Type B pancreatic cell (in vitro differentiated cells): ENCODE data around the gene APBA2. TPM values are rescaled to one million over a fixed set of nuclear protein-coding genes. Genes with fewer than 3 reads are reported as not detected.

ENCODE experiments used
- DNase-seq: peaks from one replicate; pipeline ENCODE4 v3.0.0; 2021; ENCODE audit warnings: mixed read lengths; ENCODE audit not compliant: unreplicated experiment; ENCODE audit errors: extremely low spot score
- H3K27ac Mint-ChIP-seq: 2 replicates; pipeline ENCODE4 v1.8.0; 2021; ENCODE audit warnings: mild to moderate bottlenecking, mixed read lengths
- H3K27me3 Mint-ChIP-seq: 2 replicates; pipeline ENCODE4 v1.8.0; 2021; ENCODE audit warnings: mixed read lengths
- H3K36me3 Mint-ChIP-seq: 2 replicates; pipeline ENCODE4 v1.8.0; 2021; ENCODE audit warnings: mixed read lengths
- H3K4me1 Mint-ChIP-seq: one replicate; pipeline ENCODE4 v1.8.0; 2021; ENCODE audit warnings: mixed read lengths; ENCODE audit not compliant: unreplicated experiment
- H3K4me3 Mint-ChIP-seq: 2 replicates; pipeline ENCODE4 v1.8.0; 2021; ENCODE audit warnings: mild to moderate bottlenecking, mixed read lengths
- H3K9me3 Mint-ChIP-seq: 2 replicates; pipeline ENCODE4 v1.8.0; 2021; ENCODE audit warnings: mixed read lengths
- total RNA-seq: library from RNA; stranded (reverse); gene quantifications from 2 replicates; pipeline ENCODE4 v1.2.1, GENCODE V29; 2021; ENCODE audit warnings: low replicate concordance
- TF ChIP-seq, protein P1 (sequence below): fragments of 200-600 bp; sonication (generic); conservative IDR thresholded peaks from 2 replicates; pipeline ENCODE4 v1.5.0; 2021; ENCODE audit warnings: antibody characterized with exemption, mild to moderate bottlenecking

APBA2 gene
- total RNA-seq, 1 donor from 2014 or later: 33.3 TPM

DNA sequence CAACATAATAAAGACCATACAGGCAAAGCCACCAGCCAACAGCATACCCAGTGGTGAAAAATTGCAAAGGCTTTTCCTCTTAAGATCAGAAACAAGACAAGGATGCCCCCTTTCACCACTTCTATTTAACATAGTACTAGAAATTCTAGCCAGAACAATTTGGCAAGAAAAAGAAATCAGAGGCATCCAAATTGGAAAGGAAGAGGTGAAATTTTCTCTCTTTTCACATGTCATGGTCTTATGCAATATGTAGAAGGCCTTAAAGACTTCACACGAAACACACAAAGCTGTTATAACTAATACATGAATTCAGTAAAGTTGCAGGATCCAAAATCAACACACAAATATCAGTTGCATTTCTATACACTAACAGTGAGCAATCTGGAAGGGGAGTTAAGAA, 120.2 kb downstream of the APBA2 start:
- TF ChIP-seq, protein P1, sequence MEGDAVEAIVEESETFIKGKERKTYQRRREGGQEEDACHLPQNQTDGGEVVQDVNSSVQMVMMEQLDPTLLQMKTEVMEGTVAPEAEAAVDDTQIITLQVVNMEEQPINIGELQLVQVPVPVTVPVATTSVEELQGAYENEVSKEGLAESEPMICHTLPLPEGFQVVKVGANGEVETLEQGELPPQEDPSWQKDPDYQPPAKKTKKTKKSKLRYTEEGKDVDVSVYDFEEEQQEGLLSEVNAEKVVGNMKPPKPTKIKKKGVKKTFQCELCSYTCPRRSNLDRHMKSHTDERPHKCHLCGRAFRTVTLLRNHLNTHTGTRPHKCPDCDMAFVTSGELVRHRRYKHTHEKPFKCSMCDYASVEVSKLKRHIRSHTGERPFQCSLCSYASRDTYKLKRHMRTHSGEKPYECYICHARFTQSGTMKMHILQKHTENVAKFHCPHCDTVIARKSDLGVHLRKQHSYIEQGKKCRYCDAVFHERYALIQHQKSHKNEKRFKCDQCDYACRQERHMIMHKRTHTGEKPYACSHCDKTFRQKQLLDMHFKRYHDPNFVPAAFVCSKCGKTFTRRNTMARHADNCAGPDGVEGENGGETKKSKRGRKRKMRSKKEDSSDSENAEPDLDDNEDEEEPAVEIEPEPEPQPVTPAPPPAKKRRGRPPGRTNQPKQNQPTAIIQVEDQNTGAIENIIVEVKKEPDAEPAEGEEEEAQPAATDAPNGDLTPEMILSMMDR: no peak
- Mint-ChIP-seq H3K27ac (no peak overlapping the region), H3K36me3 (peaks cover 5% of the 10 kb centered on the region), H3K9me3 (peaks cover 6% of the 10 kb centered on the region), H3K4me1 (no peaks in the 10 kb centered on the region), H3K27me3 (no peaks in the 10 kb centered on the region), H3K4me3 (no peak overlapping the region)
- no peak for DNase-seq

DNA sequence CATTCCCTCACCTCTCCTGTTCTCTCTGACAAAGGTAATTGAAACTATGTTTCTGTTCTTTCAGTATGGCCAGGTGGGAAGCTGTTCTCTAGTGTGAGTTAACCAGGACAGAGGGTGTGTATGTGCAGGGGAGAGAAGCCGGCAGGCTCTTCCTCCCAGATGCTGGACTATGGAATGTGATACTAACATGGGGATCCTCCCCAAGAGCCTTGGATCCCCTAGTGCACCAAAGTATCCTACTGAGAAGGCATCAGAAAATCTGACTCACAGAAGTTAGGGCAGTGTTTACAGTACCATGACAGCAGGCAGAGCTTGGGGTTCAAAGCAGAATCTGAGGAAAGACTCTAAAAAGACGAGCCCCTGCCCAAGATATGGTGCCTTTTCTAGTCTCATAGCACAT, 123.1 kb downstream of the APBA2 start:
- TF ChIP-seq, protein P1: no peak
- Mint-ChIP-seq H3K36me3 (peaks cover 5% of the 10 kb centered on the region), H3K4me3 (no peak overlapping the region), H3K4me1 (no peaks in the 10 kb centered on the region), H3K27me3 (no peaks in the 10 kb centered on the region), H3K9me3 (peaks cover 6% of the 10 kb centered on the region), H3K27ac (no peak overlapping the region)
- DNase-seq: no peak

DNA sequence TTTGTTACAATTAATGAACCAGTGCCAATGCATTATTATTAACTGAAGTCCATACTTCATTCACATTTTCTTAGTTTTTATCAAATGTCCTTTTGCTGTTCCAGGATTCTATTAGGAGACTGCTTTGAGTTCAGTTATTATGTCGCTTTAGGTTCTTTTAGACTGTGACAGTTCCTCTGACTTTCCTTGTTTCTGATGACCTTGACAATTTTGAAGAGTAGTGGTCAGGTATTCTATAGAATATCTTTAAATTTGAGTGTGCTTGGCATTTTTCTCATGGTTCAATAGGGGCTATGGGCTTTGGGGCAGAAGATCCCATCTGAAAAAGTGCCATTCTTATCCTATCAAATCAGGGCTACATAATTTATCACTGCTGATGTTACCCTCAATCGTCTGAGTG, 126.3 kb downstream of the APBA2 start:
- H3K4me1 Mint-ChIP-seq: no peaks in the 10 kb centered on the region
- DNase-seq: no peak
- H3K36me3 Mint-ChIP-seq: no peaks in the 10 kb centered on the region
- no peaks in the 10 kb centered on the region for H3K27me3 Mint-ChIP-seq
- TF ChIP-seq, protein P1: no peak
- H3K4me3 Mint-ChIP-seq: no peak overlapping the region
- no peaks in the 10 kb centered on the region for H3K9me3 Mint-ChIP-seq
- no peak overlapping the region for H3K27ac Mint-ChIP-seq

DNA sequence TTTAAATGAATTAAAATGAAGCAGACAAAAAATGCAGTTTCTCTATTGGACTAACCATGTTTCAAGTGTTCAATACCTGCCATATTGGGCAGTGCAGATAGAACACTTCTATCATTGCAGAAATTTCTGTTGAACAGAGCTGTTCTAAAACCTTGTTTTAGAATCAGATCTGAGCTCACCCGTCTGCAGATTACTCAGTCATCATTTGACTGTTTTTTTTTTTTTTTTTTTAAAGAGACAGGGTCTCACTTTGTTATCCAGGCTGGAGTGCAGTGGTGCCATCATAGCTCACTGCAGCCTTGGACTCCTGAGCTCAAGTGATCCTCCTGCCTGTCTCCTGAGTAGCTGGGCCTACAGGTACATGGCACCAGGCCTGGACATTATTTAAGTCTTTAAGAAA, 128.7 kb downstream of the APBA2 start:
- no peak for DNase-seq
- Mint-ChIP-seq H3K27ac (no peak overlapping the region), H3K4me3 (no peak overlapping the region), H3K4me1 (no peaks in the 10 kb centered on the region), H3K27me3 (no peaks in the 10 kb centered on the region), H3K9me3 (no peaks in the 10 kb centered on the region), H3K36me3 (no peaks in the 10 kb centered on the region)
- TF ChIP-seq, protein P1: no peak

GRCh38 chr15:29016518-29016917, 130.7 kb downstream of the APBA2 start:
- DNase-seq: no peak
- Mint-ChIP-seq H3K9me3 (peaks cover 1% of the 10 kb centered on the region), H3K36me3 (peaks cover 2% of the 10 kb centered on the region), H3K4me3 (no peak overlapping the region), H3K27me3 (no peaks in the 10 kb centered on the region), H3K4me1 (no peaks in the 10 kb centered on the region), H3K27ac (no peak overlapping the region)
- TF ChIP-seq, protein P1: no peak
